ENCODE data around the gene MYCL. TPM values are rescaled to one million over a fixed set of nuclear protein-coding genes. Genes with fewer than 3 reads are reported as not detected.

Gene MYCL, protein sequence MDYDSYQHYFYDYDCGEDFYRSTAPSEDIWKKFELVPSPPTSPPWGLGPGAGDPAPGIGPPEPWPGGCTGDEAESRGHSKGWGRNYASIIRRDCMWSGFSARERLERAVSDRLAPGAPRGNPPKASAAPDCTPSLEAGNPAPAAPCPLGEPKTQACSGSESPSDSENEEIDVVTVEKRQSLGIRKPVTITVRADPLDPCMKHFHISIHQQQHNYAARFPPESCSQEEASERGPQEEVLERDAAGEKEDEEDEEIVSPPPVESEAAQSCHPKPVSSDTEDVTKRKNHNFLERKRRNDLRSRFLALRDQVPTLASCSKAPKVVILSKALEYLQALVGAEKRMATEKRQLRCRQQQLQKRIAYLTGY
- 0.68 TPM in 1 of 2 replicates, not detected in the other for total RNA-seq

DNA sequence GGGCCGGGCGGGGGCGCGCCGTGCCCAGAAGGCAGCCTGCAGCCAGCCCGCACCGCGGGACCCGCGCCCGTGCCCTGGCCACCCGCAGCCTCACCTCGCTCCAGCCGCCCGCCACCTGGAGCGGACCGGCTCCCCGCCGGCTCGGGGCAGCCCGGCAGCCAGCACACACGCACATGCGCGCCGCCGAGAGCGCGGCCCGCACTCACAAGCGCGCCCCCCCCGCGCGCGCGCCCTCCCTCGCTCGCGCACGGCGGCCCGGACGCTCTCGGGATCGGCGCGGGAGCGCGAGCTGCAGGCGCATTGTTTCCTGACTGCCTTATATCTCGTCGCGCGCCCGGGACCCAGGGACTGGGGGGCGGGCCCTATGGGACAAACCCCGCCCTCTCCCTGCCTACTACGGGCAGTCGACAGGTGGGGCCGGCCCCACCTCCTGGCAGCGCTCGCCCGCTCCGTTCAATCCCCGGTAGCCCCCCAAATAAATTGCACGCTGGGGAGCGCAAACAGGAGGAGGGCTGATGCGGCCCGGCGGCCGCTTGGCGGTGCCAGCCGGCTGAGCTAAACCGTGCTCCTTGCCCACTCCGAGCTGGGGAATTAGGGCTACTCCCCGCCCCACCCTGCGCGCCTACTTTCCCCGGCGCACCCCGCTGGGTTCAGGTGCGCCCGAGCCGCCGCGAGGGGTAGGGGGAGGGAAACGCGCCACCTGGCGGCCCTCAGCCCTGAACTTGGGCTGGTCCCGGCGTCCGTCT lies at the start of gene MYCL:
TSS of gene MYCL (minus strand) at position 204 of the 746 bp plus-strand sequence. CDS start 483 bp downstream, outside the sequence.

Other genes with a start within 250 kb of the MYCL start
- not detected in 2 replicates for gene NT5C1A, start 229.8 kb downstream of the MYCL start, total RNA-seq
- gene HPCAL4, start 210.5 kb downstream of the MYCL start, total RNA-seq, result 0.12 TPM in 1 of 2 replicates, not detected in the other
- gene PPIE, start 163.0 kb downstream of the MYCL start, total RNA-seq, result 31.2 and 38.7 TPM in 2 replicates
- gene OXCT2, start 130.6 kb downstream of the MYCL start, total RNA-seq, result 0.09 and 1.3 TPM in 2 replicates
- not detected in 2 replicates for gene BMP8B, start 113.1 kb downstream of the MYCL start, total RNA-seq
- 6.9 and 13.1 TPM in 2 replicates for gene TRIT1, start 18.4 kb downstream of the MYCL start, total RNA-seq
- 2.8 and 7.2 TPM in 2 replicates for gene MFSD2A, start 53.2 kb upstream of the MYCL start, total RNA-seq
- gene CAP1, start 138.8 kb upstream of the MYCL start, total RNA-seq, result 168 and 316 TPM in 2 replicates
- gene PPT1, start 195.3 kb upstream of the MYCL start, total RNA-seq, result 29.7 and 32.1 TPM in 2 replicates

Data from pericardium fibroblast (primary cell).